SU-DHL-6 (cell line): ENCODE results near the gene FAM163A.

Source experiments
- H2AFZ ChIP-seq: fragments of 200-600 bp; sonication (generic); 2 replicates; pipeline ENCODE4 v1.6.1; 2014; ENCODE audit warnings: low read depth, mild to moderate bottlenecking, moderate library complexity, mixed read lengths, antibody characterized with exemption, low read length; ENCODE audit not compliant: severe bottlenecking
- H3F3A ChIP-seq: fragments of 200-600 bp; shearing (Covaris generic); 2 replicates; pipeline ENCODE4 v1.6.0; 2016; ENCODE audit warnings: antibody characterized with exemption, mild to moderate bottlenecking; ENCODE audit not compliant: insufficient read depth
- H3K27ac ChIP-seq: fragments of 200-600 bp; sonication (generic); 2 replicates; pipeline ENCODE4 v1.5.1; 2016; ENCODE audit warnings: low read depth, mild to moderate bottlenecking, low read length, moderate library complexity, mixed read lengths
- H3K27me3 ChIP-seq: fragments of 200-600 bp; sonication (generic), shearing (Covaris generic); 2 replicates; pipeline ENCODE4 v1.6.0; 2014; ENCODE audit warnings: mild to moderate bottlenecking, low read length
- H3K36me3 ChIP-seq: fragments of 200-600 bp; sonication (generic); 2 replicates; pipeline ENCODE4 v1.6.1; 2014; ENCODE audit warnings: mild to moderate bottlenecking, low read length, mixed read lengths
- H3K4me2 ChIP-seq: fragments of 300-600, 200-600 bp; shearing (Covaris generic), sonication (generic); 2 replicates; pipeline ENCODE4 v1.6.0; 2014; ENCODE audit warnings: low read length, low read depth, mild to moderate bottlenecking; ENCODE audit not compliant: poor library complexity, severe bottlenecking
- H3K4me3 ChIP-seq: fragments of 200-600 bp; sonication (generic); 2 replicates; pipeline ENCODE4 v1.5.1; 2014; ENCODE audit warnings: antibody characterized with exemption, low read length, mild to moderate bottlenecking, mixed read lengths; ENCODE audit not compliant: insufficient read depth, poor library complexity, severe bottlenecking
- H3K79me2 ChIP-seq: fragments of 200-600 bp; sonication (generic); 2 replicates; pipeline ENCODE4 v1.6.1; 2014; ENCODE audit warnings: mild to moderate bottlenecking, low read length, moderate library complexity; ENCODE audit not compliant: insufficient read depth
- H3K9ac ChIP-seq: fragments of 200-600 bp; sonication (generic); 2 replicates; pipeline ENCODE4 v1.7.0; 2014; ENCODE audit warnings: mild to moderate bottlenecking, low read length
- H3K9me2 ChIP-seq: fragments of 200-600 bp; sonication (generic); replicated peaks from 2 replicates; pipeline ENCODE4 v1.6.1; 2014; ENCODE audit warnings: low read length; ENCODE audit not compliant: insufficient read depth
- H3K9me3 ChIP-seq: fragments of 200-600 bp; sonication (generic); 2 replicates; pipeline ENCODE4 v1.6.1; 2014; ENCODE audit warnings: low read length, mixed read lengths; ENCODE audit not compliant: insufficient read depth
- H4K20me1 ChIP-seq: fragments of 200-600 bp; sonication (generic); 2 replicates; pipeline ENCODE4 v1.6.1; 2014; ENCODE audit warnings: low read depth, mild to moderate bottlenecking, antibody characterized with exemption, low read length, moderate library complexity, mixed read lengths
- EZH2phosphoT487 ChIP-seq: fragments of 200-600 bp; sonication (generic), shearing (Covaris generic); conservative IDR thresholded peaks from 2 replicates; pipeline ENCODE4 v1.6.1; 2018; ENCODE audit warnings: mild to moderate bottlenecking, antibody characterized with exemption, low read length, moderate library complexity, mixed read lengths
- TF ChIP-seq, protein P1 (sequence below): fragments of 200-600 bp; sonication (generic); IDR thresholded peaks from one replicate; pipeline ENCODE4 v1.5.1; 2017; ENCODE audit warnings: antibody characterized with exemption, mild to moderate bottlenecking, low read length, moderate library complexity; ENCODE audit not compliant: insufficient read depth, poor library complexity, severe bottlenecking

FAM163A gene

DNA sequence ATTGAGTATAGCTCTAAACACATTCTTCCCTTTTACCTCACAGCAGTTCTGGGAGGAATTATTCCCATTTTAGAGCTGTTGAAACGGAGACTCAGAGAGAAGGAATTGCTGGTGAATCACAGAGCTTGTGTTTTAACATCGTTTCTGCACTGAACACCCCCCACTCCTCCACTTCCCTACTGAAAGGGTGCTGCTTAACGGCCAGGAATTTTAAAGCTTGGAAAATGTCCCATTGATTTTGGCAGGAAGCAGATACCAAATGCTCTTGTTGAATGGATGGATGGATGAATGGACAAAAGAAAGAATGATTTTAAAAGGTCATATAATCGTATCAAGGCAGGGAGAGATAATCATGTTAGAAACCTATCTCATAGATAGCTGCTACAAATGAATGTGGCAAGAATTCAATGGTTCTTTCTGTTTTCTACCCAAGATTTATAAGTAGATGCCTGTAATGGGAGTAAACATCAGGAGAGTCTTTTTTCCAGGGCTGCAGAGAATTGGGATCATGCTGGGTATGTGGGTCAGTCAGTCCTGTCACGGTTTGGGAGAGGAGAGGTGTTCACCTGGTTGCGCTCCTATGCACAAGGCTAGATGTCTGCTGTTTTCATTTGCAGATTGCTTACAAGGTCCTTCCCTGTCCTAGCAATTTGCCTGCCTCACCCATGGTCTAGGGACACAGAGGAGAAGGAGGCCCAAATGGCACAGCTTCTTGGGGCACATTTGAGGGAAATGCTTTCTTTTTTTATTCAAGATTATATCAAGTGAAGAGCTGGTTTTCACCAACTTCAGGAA is 19.0 kb downstream of the FAM163A start:
- no peaks in the 10 kb centered on the region for H4K20me1 ChIP-seq
- TF ChIP-seq, protein P1, sequence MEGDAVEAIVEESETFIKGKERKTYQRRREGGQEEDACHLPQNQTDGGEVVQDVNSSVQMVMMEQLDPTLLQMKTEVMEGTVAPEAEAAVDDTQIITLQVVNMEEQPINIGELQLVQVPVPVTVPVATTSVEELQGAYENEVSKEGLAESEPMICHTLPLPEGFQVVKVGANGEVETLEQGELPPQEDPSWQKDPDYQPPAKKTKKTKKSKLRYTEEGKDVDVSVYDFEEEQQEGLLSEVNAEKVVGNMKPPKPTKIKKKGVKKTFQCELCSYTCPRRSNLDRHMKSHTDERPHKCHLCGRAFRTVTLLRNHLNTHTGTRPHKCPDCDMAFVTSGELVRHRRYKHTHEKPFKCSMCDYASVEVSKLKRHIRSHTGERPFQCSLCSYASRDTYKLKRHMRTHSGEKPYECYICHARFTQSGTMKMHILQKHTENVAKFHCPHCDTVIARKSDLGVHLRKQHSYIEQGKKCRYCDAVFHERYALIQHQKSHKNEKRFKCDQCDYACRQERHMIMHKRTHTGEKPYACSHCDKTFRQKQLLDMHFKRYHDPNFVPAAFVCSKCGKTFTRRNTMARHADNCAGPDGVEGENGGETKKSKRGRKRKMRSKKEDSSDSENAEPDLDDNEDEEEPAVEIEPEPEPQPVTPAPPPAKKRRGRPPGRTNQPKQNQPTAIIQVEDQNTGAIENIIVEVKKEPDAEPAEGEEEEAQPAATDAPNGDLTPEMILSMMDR, result no peak
- no peak for TF ChIP-seq EZH2phosphoT487
- no peaks in the 10 kb centered on the region for H3F3A ChIP-seq
- no peaks in the 10 kb centered on the region for H3K9me3 ChIP-seq
- H3K79me2 ChIP-seq, result no peaks in the 10 kb centered on the region
- H3K9ac ChIP-seq, result no peak overlapping the region
- H3K36me3 ChIP-seq, result no peaks in the 10 kb centered on the region
- no peak overlapping the region for H3K4me2 ChIP-seq
- no peak overlapping the region for H3K4me3 ChIP-seq
- H3K27me3 ChIP-seq, result no peaks in the 10 kb centered on the region
- no peaks in the 10 kb centered on the region for H3K9me2 ChIP-seq
- no peak overlapping the region for H3K27ac ChIP-seq
- H2AFZ ChIP-seq, result no peak overlapping the region

DNA sequence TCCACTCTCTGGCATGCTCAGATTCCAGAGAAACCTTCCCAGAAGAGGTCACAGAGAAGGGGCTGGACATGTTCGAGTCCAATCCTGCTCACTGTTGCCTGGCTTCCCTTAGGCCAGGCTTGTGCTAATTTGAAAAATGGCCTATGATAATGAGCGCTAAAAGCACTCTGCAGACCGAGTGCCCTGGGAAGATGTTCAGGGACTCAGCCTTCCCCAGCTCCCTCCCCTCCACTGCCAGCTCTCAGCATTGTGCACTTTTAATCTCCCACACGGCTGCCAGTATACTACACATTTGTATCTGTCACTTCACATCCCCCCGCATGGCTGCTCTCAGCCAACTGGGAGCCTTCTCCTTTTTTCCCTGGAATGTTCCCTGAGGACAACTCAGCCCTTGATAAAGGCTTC is 24.1 kb downstream of the FAM163A start:
- Histone ChIP-seq H3F3A (no peaks in the 10 kb centered on the region), H4K20me1 (no peaks in the 10 kb centered on the region), H3K27me3 (no peaks in the 10 kb centered on the region), H2AFZ (no peak overlapping the region), H3K9me3 (no peaks in the 10 kb centered on the region), H3K4me3 (no peak overlapping the region), H3K79me2 (no peaks in the 10 kb centered on the region), H3K9me2 (no peaks in the 10 kb centered on the region), H3K4me2 (no peak overlapping the region), H3K36me3 (no peaks in the 10 kb centered on the region), H3K9ac (no peak overlapping the region), H3K27ac (no peak overlapping the region)
- TF ChIP-seq EZH2phosphoT487, result no peak
- TF ChIP-seq, protein P1, result no peak

DNA sequence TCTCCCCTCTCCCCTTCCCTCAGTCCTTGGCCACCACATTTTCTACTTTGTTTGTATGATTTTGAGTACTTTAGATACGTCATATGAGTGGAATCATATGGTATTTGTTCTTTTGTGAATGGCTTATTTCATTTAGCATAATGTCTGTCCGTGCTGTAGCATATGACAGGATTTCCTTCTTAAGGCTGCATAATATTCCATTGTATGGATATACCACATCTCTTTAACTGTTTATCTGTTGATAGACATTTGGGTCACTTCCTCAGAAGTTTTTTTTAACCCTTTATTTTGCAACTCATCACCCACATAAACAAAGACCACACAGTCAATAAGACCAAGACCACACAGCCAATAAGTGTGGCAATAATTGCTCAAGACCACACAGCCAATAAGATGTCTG is 24.9 kb downstream of the FAM163A start:
- no peaks in the 10 kb centered on the region for H3F3A ChIP-seq
- no peak overlapping the region for H3K27ac ChIP-seq
- no peaks in the 10 kb centered on the region for H3K9me2 ChIP-seq
- no peak overlapping the region for H3K4me2 ChIP-seq
- no peaks in the 10 kb centered on the region for H4K20me1 ChIP-seq
- no peaks in the 10 kb centered on the region for H3K9me3 ChIP-seq
- no peak overlapping the region for H3K9ac ChIP-seq
- H3K36me3 ChIP-seq, result no peaks in the 10 kb centered on the region
- TF ChIP-seq, protein P1, result no peak
- no peak for TF ChIP-seq EZH2phosphoT487
- no peak overlapping the region for H2AFZ ChIP-seq
- no peaks in the 10 kb centered on the region for H3K27me3 ChIP-seq
- no peak overlapping the region for H3K4me3 ChIP-seq
- H3K79me2 ChIP-seq, result no peaks in the 10 kb centered on the region
